Dendritic cell treated with granulocyte-macrophage colony-stimulating factor and Interleukin-4, amounts not matched to agents 40 ng/mL and 50 ng/mL, for 4 days (primary cell): ENCODE results near the gene MS4A5.

Experiments used
- H3K27ac Mint-ChIP-seq: one replicate; pipeline ENCODE4 v1.8.0; 2022; ENCODE audit warnings: mild to moderate bottlenecking, mixed read lengths
- H3K27me3 Mint-ChIP-seq: one replicate; pipeline ENCODE4 v1.8.0; 2022; ENCODE audit warnings: mild to moderate bottlenecking, mixed read lengths
- H3K36me3 Mint-ChIP-seq: one replicate; pipeline ENCODE4 v1.8.0; 2022; ENCODE audit warnings: low read depth, mixed read lengths
- H3K4me1 Mint-ChIP-seq: one replicate; pipeline ENCODE4 v1.8.0; 2022; ENCODE audit warnings: low read depth, mixed read lengths
- H3K4me3 Mint-ChIP-seq: one replicate; pipeline ENCODE4 v1.8.0; 2022; ENCODE audit warnings: mild to moderate bottlenecking, moderate library complexity, mixed read lengths
- H3K9me3 Mint-ChIP-seq: one replicate; pipeline ENCODE4 v1.8.0; 2022; ENCODE audit warnings: mixed read lengths
- intact Hi-C: fragments of 100-400 bp; cut with micrococcal nuclease; formaldehyde crosslinking; loops from one replicate; pipeline ENCODE4 v1.15.0; 2022

MS4A5 gene, protein sequence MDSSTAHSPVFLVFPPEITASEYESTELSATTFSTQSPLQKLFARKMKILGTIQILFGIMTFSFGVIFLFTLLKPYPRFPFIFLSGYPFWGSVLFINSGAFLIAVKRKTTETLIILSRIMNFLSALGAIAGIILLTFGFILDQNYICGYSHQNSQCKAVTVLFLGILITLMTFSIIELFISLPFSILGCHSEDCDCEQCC

DNA sequence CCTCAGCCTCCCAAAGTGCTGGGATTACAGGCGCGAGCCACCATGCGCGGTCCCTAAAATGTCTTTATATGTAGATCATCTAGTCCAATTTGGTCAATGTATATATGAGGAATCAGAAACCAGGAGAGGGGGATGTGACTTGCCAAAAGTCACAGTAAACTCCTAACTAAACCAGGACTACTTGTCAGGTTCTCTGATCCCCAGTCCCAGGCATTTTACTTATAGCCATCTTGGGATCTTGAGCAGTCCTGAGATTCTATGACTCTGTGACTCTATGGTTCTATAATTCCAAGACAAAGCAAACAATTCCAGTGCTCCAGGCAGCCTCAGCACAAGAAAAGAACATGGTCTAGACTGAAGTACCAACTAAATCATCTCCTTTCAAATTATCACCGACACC, at the start of gene MS4A5:
MS4A5 (plus strand) TSS at position 301 of the 400 bp plus-strand sequence. CDS start 103 bp downstream, outside the sequence.
- H3K4me3 Mint-ChIP-seq = no peak within 1 kb of the TSS
- H3K27me3 Mint-ChIP-seq = no peaks in the 10 kb centered on the region
- H3K36me3 Mint-ChIP-seq = no peaks in the 10 kb centered on the region
- peaks cover 9% of the 10 kb centered on the region for H3K4me1 Mint-ChIP-seq
- no peaks in the 10 kb centered on the region for H3K9me3 Mint-ChIP-seq
- intact Hi-C loops = no loop called here
- H3K27ac Mint-ChIP-seq = no peak within 1 kb of the TSS

GRCh38 chr11:60389279-60389910, 40.0 kb upstream of the MS4A5 start:
- no peak overlapping the region for H3K4me3 Mint-ChIP-seq
- peaks cover 73% of the 10 kb centered on the region for H3K4me1 Mint-ChIP-seq
- intact Hi-C loops = no loop called here
- H3K36me3 Mint-ChIP-seq = peaks cover 100% of the 10 kb centered on the region
- peak overlapping the region; percentile 81 for H3K27ac Mint-ChIP-seq
- no peaks in the 10 kb centered on the region for H3K27me3 Mint-ChIP-seq
- H3K9me3 Mint-ChIP-seq = no peaks in the 10 kb centered on the region

DNA sequence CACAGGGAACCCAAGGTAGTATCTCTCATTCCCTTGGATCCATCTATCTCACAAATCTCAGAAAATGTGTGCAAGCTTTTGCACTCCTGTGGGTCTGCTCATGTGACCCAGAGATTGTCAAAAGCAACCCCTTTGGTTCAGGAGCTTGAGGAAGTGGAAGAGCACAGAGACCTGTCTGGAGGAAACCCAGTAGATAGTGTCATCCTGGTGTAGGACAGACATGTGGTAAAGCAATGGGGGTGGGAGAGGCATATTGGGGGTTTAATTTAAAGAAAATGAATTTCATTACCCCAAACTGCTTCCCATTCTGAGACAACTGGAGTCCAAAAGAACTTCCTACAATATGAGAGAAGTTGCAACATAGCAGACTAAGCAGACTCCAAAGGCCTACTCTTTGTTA, 39.0 kb upstream of the MS4A5 start:
- no peak overlapping the region for H3K4me3 Mint-ChIP-seq
- no peaks in the 10 kb centered on the region for H3K27me3 Mint-ChIP-seq
- peak overlapping the region; percentile 81 for H3K27ac Mint-ChIP-seq
- peaks cover 98% of the 10 kb centered on the region for H3K36me3 Mint-ChIP-seq
- no peaks in the 10 kb centered on the region for H3K9me3 Mint-ChIP-seq
- peaks cover 74% of the 10 kb centered on the region for H3K4me1 Mint-ChIP-seq
- intact Hi-C loops = no loop called here

DNA sequence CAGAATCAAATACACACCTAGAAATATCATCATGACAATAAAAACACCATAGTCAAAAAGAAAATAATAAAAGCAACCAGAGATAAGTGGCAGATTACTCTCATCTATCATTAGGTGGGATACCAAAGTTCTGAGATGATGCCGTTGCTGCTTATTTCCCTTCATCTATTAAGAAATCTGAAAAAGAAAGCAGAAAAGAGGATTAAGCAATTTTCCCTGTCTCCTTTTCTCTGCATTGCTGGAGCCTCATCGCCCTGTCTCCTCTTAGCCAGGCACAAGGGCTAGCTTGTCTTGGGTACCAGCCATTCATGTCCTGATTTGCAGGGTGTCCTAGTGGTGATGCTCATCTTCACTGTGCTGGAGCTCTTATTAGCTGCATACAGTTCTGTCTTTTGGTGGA, 37.0 kb upstream of the MS4A5 start:
- H3K27me3 Mint-ChIP-seq = no peaks in the 10 kb centered on the region
- no peaks in the 10 kb centered on the region for H3K9me3 Mint-ChIP-seq
- H3K36me3 Mint-ChIP-seq = peaks cover 84% of the 10 kb centered on the region

DNA sequence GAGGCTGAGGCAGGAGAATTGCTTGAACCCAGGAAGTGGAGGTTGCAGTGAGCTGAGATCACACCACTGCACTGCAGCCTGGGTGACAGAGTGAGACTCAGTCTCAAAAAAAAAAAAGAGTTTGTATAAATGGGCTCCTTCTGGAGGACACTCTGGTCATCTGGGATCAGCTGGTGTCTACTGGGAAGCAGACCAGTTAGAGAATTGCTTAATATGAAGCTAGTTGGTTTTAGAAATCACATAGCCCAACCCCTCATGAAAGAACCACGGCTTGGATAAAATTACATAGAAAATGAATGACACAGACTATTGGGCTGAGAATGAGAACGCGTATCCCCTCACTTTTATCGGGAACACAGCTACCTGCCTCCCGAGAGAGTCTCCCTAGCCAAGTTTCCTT, 36.4 kb upstream of the MS4A5 start:
- Mint-ChIP-seq H3K9me3 (no peaks in the 10 kb centered on the region), H3K27ac (peak overlapping the region; percentile 29), H3K4me1 (peaks cover 74% of the 10 kb centered on the region), H3K36me3 (peaks cover 84% of the 10 kb centered on the region), H3K4me3 (no peak overlapping the region), H3K27me3 (no peaks in the 10 kb centered on the region)
- intact Hi-C loops = no loop called here

More for the DNA sequence above, 37.0 kb upstream of the MS4A5 start:
- peak overlapping the region; percentile 29 for H3K27ac Mint-ChIP-seq
- no peak overlapping the region for H3K4me3 Mint-ChIP-seq
- peaks cover 75% of the 10 kb centered on the region for H3K4me1 Mint-ChIP-seq
- intact Hi-C loops = no loop called here

- Mint-ChIP-seq H3K36me3 (peaks cover 84% of the 10 kb centered on the region), H3K4me3 (no peak overlapping the region), H3K27ac (peak overlapping the region; percentile 60), H3K4me1 (peaks cover 65% of the 10 kb centered on the region), H3K9me3 (no peaks in the 10 kb centered on the region), H3K27me3 (no peaks in the 10 kb centered on the region)
- intact Hi-C loops = no loop called here
These were observed 34.5 kb upstream of the MS4A5 start for GRCh38 chr11:60394666-60395380.

DNA sequence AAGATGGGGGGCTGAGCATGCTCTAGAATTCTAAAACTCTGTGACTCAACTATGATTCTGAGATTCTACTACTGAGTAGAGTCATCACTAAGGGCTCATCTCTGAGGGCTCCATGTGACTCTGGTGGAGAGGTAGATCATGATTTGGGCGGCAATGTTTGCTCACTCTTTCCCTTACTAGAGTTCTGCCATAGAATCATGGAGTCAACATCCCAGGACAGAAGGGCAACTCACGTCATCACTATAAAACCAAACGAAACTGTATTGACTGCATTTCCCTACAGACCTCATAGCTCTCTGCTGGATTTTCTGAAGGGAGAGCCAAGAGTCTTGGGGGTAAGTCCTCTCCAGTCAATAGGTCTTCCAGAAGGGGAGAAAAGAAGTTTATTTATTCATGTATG, 33.0 kb upstream of the MS4A5 start, which contains the start of gene MS4A14:
MS4A14 (plus strand) TSS at position 78 of the 400 bp plus-strand sequence; CDS start at position 198, 120 bp downstream.
- H3K4me1 Mint-ChIP-seq = peaks cover 65% of the 10 kb centered on the region
- intact Hi-C loops = loop anchor here (1.0 kb wide), 2 partner anchors 18 to 32 kb away; partner anchors contain the start of gene MS4A7
- peak within 1 kb of the TSS; percentile 92 for H3K27ac Mint-ChIP-seq
- H3K4me3 Mint-ChIP-seq = no peak within 1 kb of the TSS
- no peaks in the 10 kb centered on the region for H3K9me3 Mint-ChIP-seq
- H3K27me3 Mint-ChIP-seq = no peaks in the 10 kb centered on the region
- peaks cover 84% of the 10 kb centered on the region for H3K36me3 Mint-ChIP-seq

- H3K9me3 Mint-ChIP-seq = no peaks in the 10 kb centered on the region
- H3K36me3 Mint-ChIP-seq = peaks cover 84% of the 10 kb centered on the region
- no peaks in the 10 kb centered on the region for H3K27me3 Mint-ChIP-seq
- peaks cover 62% of the 10 kb centered on the region for H3K4me1 Mint-ChIP-seq
- H3K27ac Mint-ChIP-seq = peak overlapping the region; percentile 92
- H3K4me3 Mint-ChIP-seq = no peak overlapping the region
- intact Hi-C loops = loop anchor here (1.0 kb wide), 2 partner anchors 18 to 32 kb away; partner anchors contain the start of gene MS4A7
These were observed 32.6 kb upstream of the MS4A5 start for GRCh38 chr11:60396799-60397198.

- intact Hi-C loops = no loop called here
- peaks cover 8% of the 10 kb centered on the region for H3K4me1 Mint-ChIP-seq
These were observed 9.4 kb upstream of the MS4A5 start for GRCh38 chr11:60420015-60420414.

GRCh38 chr11:60422609-60423008, 6.8 kb upstream of the MS4A5 start:
- no peaks in the 10 kb centered on the region for H3K27me3 Mint-ChIP-seq
- no peaks in the 10 kb centered on the region for H3K36me3 Mint-ChIP-seq
- H3K4me1 Mint-ChIP-seq = no peaks in the 10 kb centered on the region

More at GRCh38 chr11:60420015-60420414, 9.4 kb upstream of the MS4A5 start:
- no peak overlapping the region for H3K4me3 Mint-ChIP-seq
- peaks cover 52% of the 10 kb centered on the region for H3K9me3 Mint-ChIP-seq
- H3K27ac Mint-ChIP-seq = no peak overlapping the region
- no peaks in the 10 kb centered on the region for H3K27me3 Mint-ChIP-seq
- peaks cover 23% of the 10 kb centered on the region for H3K36me3 Mint-ChIP-seq

GRCh38 chr11:60428517-60428916, 855 bp upstream of the MS4A5 start:
- intact Hi-C loops = no loop called here
- H3K36me3 Mint-ChIP-seq = no peaks in the 10 kb centered on the region
- H3K27me3 Mint-ChIP-seq = no peaks in the 10 kb centered on the region
- no peak overlapping the region for H3K27ac Mint-ChIP-seq
- H3K4me1 Mint-ChIP-seq = peaks cover 9% of the 10 kb centered on the region
- no peaks in the 10 kb centered on the region for H3K9me3 Mint-ChIP-seq
- no peak overlapping the region for H3K4me3 Mint-ChIP-seq

More at GRCh38 chr11:60422609-60423008, 6.8 kb upstream of the MS4A5 start:
- H3K4me3 Mint-ChIP-seq = no peak overlapping the region
- peaks cover 28% of the 10 kb centered on the region for H3K9me3 Mint-ChIP-seq
- no peak overlapping the region for H3K27ac Mint-ChIP-seq
- intact Hi-C loops = no loop called here

GRCh38 chr11:60431251-60431650, 1.9 kb downstream of the MS4A5 start:
- Mint-ChIP-seq H3K4me3 (no peak overlapping the region), H3K9me3 (no peaks in the 10 kb centered on the region), H3K27me3 (no peaks in the 10 kb centered on the region), H3K27ac (no peak overlapping the region), H3K4me1 (peaks cover 9% of the 10 kb centered on the region), H3K36me3 (no peaks in the 10 kb centered on the region)
- intact Hi-C loops = no loop called here

DNA sequence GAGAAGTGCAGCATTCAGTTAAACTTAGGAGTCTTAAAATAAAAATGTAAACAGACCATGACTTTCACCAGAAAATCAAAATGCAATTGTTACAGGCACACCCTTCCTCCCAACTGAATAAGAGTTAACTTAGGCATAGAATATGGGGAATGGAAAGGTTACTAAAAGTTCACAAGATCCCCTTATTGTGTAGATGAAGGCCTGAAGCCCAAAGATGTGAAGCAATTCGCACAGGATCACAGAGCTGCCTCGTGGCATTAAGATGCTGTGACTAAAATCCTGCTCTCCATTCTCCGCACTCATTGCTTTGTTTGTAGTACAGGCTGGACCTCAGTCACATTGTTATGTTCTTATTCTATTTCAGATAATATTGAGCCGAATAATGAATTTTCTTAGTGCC, 4.0 kb downstream of the MS4A5 start:
- H3K27me3 Mint-ChIP-seq = no peaks in the 10 kb centered on the region
- no peak overlapping the region for H3K4me3 Mint-ChIP-seq
- intact Hi-C loops = no loop called here
- no peaks in the 10 kb centered on the region for H3K36me3 Mint-ChIP-seq
- no peak overlapping the region for H3K27ac Mint-ChIP-seq
- no peaks in the 10 kb centered on the region for H3K9me3 Mint-ChIP-seq
- H3K4me1 Mint-ChIP-seq = peaks cover 4% of the 10 kb centered on the region

DNA sequence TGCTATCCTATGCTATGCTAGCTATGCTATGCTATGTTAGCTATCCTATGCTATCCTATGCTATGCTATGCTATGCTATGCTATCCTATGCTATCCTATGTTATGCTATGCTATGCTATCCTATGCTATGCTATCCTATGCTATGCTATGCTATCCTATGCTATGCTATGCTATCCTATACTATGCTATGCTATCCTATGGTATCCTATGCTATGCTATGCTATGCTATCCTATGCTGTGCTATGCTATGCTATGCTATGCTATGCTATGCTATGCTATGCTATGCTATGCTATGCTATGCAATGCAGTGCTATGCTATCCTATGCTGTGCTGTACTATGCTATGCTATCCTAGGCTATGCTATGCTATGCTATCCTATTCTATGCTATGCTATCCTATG, 17.7 kb downstream of the MS4A5 start:
- H3K36me3 Mint-ChIP-seq = no peaks in the 10 kb centered on the region
- no peaks in the 10 kb centered on the region for H3K27me3 Mint-ChIP-seq
- intact Hi-C loops = no loop called here
- H3K4me1 Mint-ChIP-seq = peaks cover 34% of the 10 kb centered on the region
- H3K9me3 Mint-ChIP-seq = no peaks in the 10 kb centered on the region
- H3K4me3 Mint-ChIP-seq = no peak overlapping the region
- H3K27ac Mint-ChIP-seq = no peak overlapping the region
